B cell (primary cell): ENCODE results near the gene TDRD5.

Experiments
- CTCF ChIP-seq: fragments of 200-600 bp; IDR thresholded peaks from one replicate; pipeline ENCODE4 v1.8.0; 2022; ENCODE audit warnings: antibody characterized with exemption, mild to moderate bottlenecking
- EZH2 ChIP-seq: IDR thresholded peaks from 2 replicates; pipeline ENCODE4 v1.6.1; 2012; ENCODE audit warnings: borderline replicate concordance, low read depth, mild to moderate bottlenecking, moderate library complexity, low read length; ENCODE audit not compliant: insufficient read depth, poor library complexity, severe bottlenecking

GRCh38 chr1:179554427-179554826, 37.2 kb upstream of the TDRD5 start:
- no peak for TF ChIP-seq CTCF
- TF ChIP-seq EZH2 = no peak
